ENCODE data around the gene CTNNA2. TPM values are rescaled to one million over a fixed set of nuclear protein-coding genes. Genes with fewer than 3 reads are reported as not detected.

CTNNA2 gene
- total RNA-seq, 1 donor from 2014 or later: 15.0 TPM

DNA sequence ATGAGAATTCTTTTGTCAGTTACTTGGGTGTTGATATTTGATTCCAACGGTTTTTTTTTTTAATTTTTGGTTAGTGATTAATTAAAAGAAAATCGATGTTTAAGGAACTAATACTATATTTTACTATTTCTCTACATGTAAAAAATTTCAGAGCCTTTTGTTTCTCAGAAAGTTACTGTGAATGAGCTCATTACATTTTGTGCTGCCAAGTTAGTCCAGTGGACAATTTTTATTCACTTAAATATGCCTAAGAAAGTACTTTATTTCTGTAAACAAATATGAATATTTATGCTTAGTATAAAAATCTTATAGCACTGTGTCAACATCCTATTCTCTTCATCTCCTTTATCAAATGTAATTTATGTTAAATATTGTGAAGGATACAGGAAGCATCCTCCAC, 309.3 kb downstream of the CTNNA2 start:
- no peaks in the 10 kb centered on the region for H3K9me3 Mint-ChIP-seq

DNA sequence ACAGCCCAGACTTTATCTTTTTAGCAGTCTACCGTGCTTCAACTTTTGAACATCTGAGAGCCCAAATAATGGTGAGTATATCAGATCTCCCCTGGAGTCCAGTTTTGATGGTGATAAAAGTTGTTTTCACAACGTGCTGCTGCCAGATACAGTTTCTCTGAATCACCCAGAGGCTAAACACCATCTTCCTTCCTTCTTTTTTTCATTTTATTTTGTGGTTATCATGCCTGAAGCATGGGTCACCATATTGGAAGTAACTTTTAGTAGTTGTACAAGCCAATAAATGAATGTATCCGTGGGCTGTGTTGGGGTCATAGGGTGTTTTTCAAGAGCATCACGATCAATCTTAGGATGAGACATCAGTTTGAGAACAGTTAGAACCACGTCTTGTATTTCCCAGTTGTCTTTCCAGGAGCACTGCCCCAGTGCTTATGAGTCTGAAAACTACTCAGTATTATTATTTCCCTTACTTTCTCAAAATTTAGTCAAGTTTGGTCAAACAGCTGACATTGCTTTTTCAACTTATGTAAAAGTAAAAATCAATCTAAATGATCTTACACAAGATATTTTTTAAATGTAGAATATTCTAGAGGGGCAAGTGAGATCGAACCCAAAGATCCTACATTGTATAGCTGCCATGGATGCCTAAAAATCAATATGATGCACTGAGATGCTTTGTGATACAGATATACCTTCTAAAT, 311.4 kb downstream of the CTNNA2 start:
- Mint-ChIP-seq H3K27me3 (no peaks in the 10 kb centered on the region), H3K4me3 (no peak overlapping the region), H3K4me1 (ENCODE audit: unreplicated experiment) (no peaks in the 10 kb centered on the region), H3K9me3 (no peaks in the 10 kb centered on the region), H3K36me3 (no peaks in the 10 kb centered on the region), H3K27ac (no peak overlapping the region)
- DNase-seq (ENCODE audit: extremely low spot score, unreplicated experiment): no peak
- TF ChIP-seq, protein P1, sequence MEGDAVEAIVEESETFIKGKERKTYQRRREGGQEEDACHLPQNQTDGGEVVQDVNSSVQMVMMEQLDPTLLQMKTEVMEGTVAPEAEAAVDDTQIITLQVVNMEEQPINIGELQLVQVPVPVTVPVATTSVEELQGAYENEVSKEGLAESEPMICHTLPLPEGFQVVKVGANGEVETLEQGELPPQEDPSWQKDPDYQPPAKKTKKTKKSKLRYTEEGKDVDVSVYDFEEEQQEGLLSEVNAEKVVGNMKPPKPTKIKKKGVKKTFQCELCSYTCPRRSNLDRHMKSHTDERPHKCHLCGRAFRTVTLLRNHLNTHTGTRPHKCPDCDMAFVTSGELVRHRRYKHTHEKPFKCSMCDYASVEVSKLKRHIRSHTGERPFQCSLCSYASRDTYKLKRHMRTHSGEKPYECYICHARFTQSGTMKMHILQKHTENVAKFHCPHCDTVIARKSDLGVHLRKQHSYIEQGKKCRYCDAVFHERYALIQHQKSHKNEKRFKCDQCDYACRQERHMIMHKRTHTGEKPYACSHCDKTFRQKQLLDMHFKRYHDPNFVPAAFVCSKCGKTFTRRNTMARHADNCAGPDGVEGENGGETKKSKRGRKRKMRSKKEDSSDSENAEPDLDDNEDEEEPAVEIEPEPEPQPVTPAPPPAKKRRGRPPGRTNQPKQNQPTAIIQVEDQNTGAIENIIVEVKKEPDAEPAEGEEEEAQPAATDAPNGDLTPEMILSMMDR (conservative IDR thresholded peaks at IDR 0.05): no peak

More for the DNA sequence above, 309.3 kb downstream of the CTNNA2 start:
- DNase-seq (ENCODE audit: extremely low spot score, unreplicated experiment): no peak
- Mint-ChIP-seq H3K4me1 (ENCODE audit: unreplicated experiment) (no peaks in the 10 kb centered on the region), H3K4me3 (no peak overlapping the region), H3K36me3 (no peaks in the 10 kb centered on the region), H3K27me3 (no peaks in the 10 kb centered on the region), H3K27ac (no peak overlapping the region)
- TF ChIP-seq, protein P1 (conservative IDR thresholded peaks at IDR 0.05): no peak

DNA sequence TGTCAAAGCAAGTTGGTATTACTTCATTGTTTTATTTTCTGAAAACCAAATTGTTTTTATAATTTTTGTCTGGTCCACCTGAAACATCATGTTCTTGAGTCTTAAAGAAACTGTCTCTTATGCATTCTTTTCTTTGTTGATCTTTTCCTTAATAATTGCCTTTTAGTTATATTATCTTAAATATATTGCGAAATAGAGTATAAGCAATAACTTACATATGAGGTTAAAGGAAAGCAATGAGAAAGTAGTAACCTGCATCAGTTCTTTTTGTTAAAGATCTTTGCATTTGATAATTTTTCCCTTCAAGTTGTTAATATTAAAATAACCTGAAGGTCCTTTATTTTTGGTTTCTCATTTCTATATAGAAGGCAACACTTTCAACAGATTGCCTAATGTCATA, 315.0 kb downstream of the CTNNA2 start:
- no peaks in the 10 kb centered on the region for H3K36me3 Mint-ChIP-seq
- no peaks in the 10 kb centered on the region for H3K27me3 Mint-ChIP-seq
- no peaks in the 10 kb centered on the region for H3K9me3 Mint-ChIP-seq
- H3K4me3 Mint-ChIP-seq: no peak overlapping the region
- TF ChIP-seq, protein P1 (conservative IDR thresholded peaks at IDR 0.05): no peak
- no peak for DNase-seq (ENCODE audit: extremely low spot score, unreplicated experiment)
- H3K4me1 Mint-ChIP-seq (ENCODE audit: unreplicated experiment): peaks cover 11% of the 10 kb centered on the region
- no peak overlapping the region for H3K27ac Mint-ChIP-seq

DNA sequence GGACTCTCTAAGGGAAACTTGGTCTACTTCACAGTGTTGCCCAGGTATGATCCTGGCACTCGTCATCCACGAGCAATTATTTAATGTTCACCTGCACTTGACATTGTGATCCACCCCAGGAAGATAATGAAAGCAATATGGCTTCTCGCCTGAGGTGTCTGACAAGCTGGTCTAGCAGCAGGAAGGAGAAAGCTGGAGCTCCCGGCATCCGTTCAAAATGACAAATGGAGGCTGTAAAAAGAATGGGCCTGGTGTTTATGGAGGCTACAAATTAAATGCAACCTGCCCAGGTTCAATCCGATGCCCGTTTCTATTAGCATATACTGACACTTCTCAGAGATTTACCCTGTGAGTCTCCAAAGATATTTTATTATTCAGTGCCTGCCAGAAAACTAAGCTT, 317.6 kb downstream of the CTNNA2 start:
- Mint-ChIP-seq H3K36me3 (no peaks in the 10 kb centered on the region), H3K27ac (no peak overlapping the region), H3K27me3 (no peaks in the 10 kb centered on the region)

DNA sequence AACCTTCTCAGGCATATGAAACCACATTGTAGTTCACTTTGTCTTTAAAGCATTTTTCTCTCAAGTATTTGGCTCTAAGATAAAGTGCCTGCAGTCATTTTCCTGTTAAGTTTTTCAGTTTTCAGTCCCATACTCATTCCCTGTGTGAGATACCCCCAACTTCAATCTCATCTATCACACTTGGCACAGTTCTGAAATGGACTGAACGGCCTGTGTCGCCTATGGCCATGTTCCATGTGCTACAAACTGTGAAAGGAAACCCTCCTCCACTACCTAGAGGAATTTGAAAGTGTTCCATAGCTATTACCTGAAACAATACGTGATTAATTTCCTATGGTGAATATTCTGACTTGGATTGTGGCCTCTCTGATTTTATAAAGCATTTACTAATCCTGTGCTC, 319.1 kb downstream of the CTNNA2 start:
- no peaks in the 10 kb centered on the region for H3K36me3 Mint-ChIP-seq
- peaks cover 14% of the 10 kb centered on the region for H3K4me1 Mint-ChIP-seq (ENCODE audit: unreplicated experiment)
- H3K4me3 Mint-ChIP-seq: no peak overlapping the region
- TF ChIP-seq, protein P1 (conservative IDR thresholded peaks at IDR 0.05): no peak
- H3K9me3 Mint-ChIP-seq: no peaks in the 10 kb centered on the region
- H3K27ac Mint-ChIP-seq: peak overlapping the region; percentile 6
- H3K27me3 Mint-ChIP-seq: no peaks in the 10 kb centered on the region
- DNase-seq (ENCODE audit: extremely low spot score, unreplicated experiment): no peak

More for the DNA sequence above, 317.6 kb downstream of the CTNNA2 start:
- no peak for DNase-seq (ENCODE audit: extremely low spot score, unreplicated experiment)
- H3K9me3 Mint-ChIP-seq: no peaks in the 10 kb centered on the region
- TF ChIP-seq, protein P1 (conservative IDR thresholded peaks at IDR 0.05): no peak
- H3K4me1 Mint-ChIP-seq (ENCODE audit: unreplicated experiment): peaks cover 14% of the 10 kb centered on the region
- no peak overlapping the region for H3K4me3 Mint-ChIP-seq
